Stomach (tissue), 4 donors: ENCODE data around the gene CXCL3.

ENCODE experiments used
- POLR2A ChIP-seq, 4 donors: fragments of 450-650 bp; IDR thresholded peaks; one replicate each; pipeline ENCODE4 v1.6.1; 2016; ENCODE audit warnings: antibody characterized with exemption in 4 of 4, control low read depth in 2 of 4, mild to moderate bottlenecking in 1 of 4, moderate library complexity in 1 of 4
- POLR2AphosphoS5 ChIP-seq, 3 donors: sonication (generic); formaldehyde crosslinking; IDR thresholded peaks; one replicate each; pipeline ENCODE4 v1.6.1; 2016; ENCODE audit warnings: antibody characterized with exemption in 3 of 3
- TF ChIP-seq, protein P1 (sequence below), 7 experiments: fragments of 450-650 bp in 4 of 7; fragments of 200-600 bp in 3 of 7; sonication (generic) in 3 of 7; IDR thresholded peaks; one replicate each; pipeline ENCODE4 v1.5.1; 2016 to 2019; ENCODE audit warnings: antibody characterized with exemption in 7 of 7, control low read depth in 2 of 7, mild to moderate bottlenecking in 1 of 7

DNA sequence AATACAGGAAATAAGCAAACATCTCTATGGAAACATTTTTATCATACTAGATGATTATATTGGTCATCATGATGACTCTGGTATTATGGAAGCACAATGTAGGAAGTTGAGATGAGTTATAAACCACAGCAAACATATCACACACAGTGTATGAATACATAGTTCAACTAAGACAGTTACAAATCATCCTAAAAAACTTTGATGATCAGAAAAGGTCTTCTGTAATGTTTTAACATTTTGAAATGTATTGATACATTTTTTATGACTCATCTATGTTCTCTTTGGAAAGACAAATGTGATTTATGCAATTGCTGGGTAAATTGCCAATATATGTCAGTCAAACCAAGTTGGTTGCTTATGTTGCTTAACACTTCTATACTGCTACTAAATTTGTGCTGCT lies 4.8 kb downstream of the CXCL3 start:
- TF ChIP-seq POLR2AphosphoS5 (IDR thresholded peaks at IDR 0.05) (no peak), POLR2A (IDR thresholded peaks at IDR 0.05) (no peak)
- TF ChIP-seq, protein P1, sequence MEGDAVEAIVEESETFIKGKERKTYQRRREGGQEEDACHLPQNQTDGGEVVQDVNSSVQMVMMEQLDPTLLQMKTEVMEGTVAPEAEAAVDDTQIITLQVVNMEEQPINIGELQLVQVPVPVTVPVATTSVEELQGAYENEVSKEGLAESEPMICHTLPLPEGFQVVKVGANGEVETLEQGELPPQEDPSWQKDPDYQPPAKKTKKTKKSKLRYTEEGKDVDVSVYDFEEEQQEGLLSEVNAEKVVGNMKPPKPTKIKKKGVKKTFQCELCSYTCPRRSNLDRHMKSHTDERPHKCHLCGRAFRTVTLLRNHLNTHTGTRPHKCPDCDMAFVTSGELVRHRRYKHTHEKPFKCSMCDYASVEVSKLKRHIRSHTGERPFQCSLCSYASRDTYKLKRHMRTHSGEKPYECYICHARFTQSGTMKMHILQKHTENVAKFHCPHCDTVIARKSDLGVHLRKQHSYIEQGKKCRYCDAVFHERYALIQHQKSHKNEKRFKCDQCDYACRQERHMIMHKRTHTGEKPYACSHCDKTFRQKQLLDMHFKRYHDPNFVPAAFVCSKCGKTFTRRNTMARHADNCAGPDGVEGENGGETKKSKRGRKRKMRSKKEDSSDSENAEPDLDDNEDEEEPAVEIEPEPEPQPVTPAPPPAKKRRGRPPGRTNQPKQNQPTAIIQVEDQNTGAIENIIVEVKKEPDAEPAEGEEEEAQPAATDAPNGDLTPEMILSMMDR (IDR thresholded peaks at IDR 0.05), result no peak
